IPS-18a (cell line): Measurements from ENCODE around the gene FBXW2.

Experiments
- H3K27ac ChIP-seq: one replicate; pipeline ENCODE4 v1.5.1; 2013; ENCODE audit warnings: low read length
- H3K27me3 ChIP-seq: one replicate; pipeline ENCODE4 v1.6.1; 2013; ENCODE audit warnings: mild to moderate bottlenecking, low read length; ENCODE audit not compliant: control insufficient read depth, insufficient read depth
- H3K36me3 ChIP-seq: one replicate; pipeline ENCODE4 v1.6.1; 2013; ENCODE audit warnings: low read depth, low read length; ENCODE audit not compliant: control insufficient read depth
- H3K4me1 ChIP-seq: one replicate; pipeline ENCODE4 v1.6.1; 2013; ENCODE audit warnings: low read depth, low read length; ENCODE audit not compliant: control insufficient read depth
- H3K4me3 ChIP-seq: one replicate; pipeline ENCODE4 v1.5.1; 2013; ENCODE audit warnings: low read length
- H3K9ac ChIP-seq: one replicate; pipeline ENCODE4 v1.6.1; 2013; ENCODE audit warnings: mild to moderate bottlenecking, low read length, moderate library complexity
- H3K9me3 ChIP-seq: one replicate; pipeline ENCODE4 v1.6.1; 2013; ENCODE audit warnings: low read depth, low read length; ENCODE audit not compliant: control insufficient read depth

Gene FBXW2

GRCh38 chr9:120712539-120713031 lies 80.6 kb downstream of the FBXW2 start:
- Histone ChIP-seq H3K27ac (no peak overlapping the region), H3K4me3 (peak overlapping the region; percentile 74), H3K36me3 (no peaks in the 10 kb centered on the region), H3K27me3 (peaks cover 27% of the 10 kb centered on the region), H3K9ac (no peak overlapping the region), H3K9me3 (no peaks in the 10 kb centered on the region), H3K4me1 (peaks cover 9% of the 10 kb centered on the region)

GRCh38 chr9:120711841-120712538 lies 81.2 kb downstream of the FBXW2 start:
- Histone ChIP-seq H3K27ac (no peak overlapping the region), H3K27me3 (peaks cover 27% of the 10 kb centered on the region), H3K4me3 (no peak overlapping the region), H3K9ac (no peak overlapping the region), H3K4me1 (peaks cover 9% of the 10 kb centered on the region), H3K36me3 (no peaks in the 10 kb centered on the region), H3K9me3 (no peaks in the 10 kb centered on the region)

- H3K27ac ChIP-seq, result no peak overlapping the region
- peaks cover 9% of the 10 kb centered on the region for H3K4me1 ChIP-seq
- no peak overlapping the region for H3K9ac ChIP-seq
These were observed 81.9 kb downstream of the FBXW2 start for GRCh38 chr9:120711354-120711753.

GRCh38 chr9:120710110-120710981 lies 82.9 kb downstream of the FBXW2 start:
- no peaks in the 10 kb centered on the region for H3K9me3 ChIP-seq
- H3K4me1 ChIP-seq, result peaks cover 7% of the 10 kb centered on the region
- H3K4me3 ChIP-seq, result no peak overlapping the region
- no peak overlapping the region for H3K9ac ChIP-seq
- no peaks in the 10 kb centered on the region for H3K36me3 ChIP-seq
- peaks cover 27% of the 10 kb centered on the region for H3K27me3 ChIP-seq
- no peak overlapping the region for H3K27ac ChIP-seq

More at GRCh38 chr9:120711354-120711753, 81.9 kb downstream of the FBXW2 start:
- peaks cover 27% of the 10 kb centered on the region for H3K27me3 ChIP-seq
- no peaks in the 10 kb centered on the region for H3K36me3 ChIP-seq
- H3K9me3 ChIP-seq, result no peaks in the 10 kb centered on the region
- no peak overlapping the region for H3K4me3 ChIP-seq

GRCh38 chr9:120708526-120709224 lies 84.5 kb downstream of the FBXW2 start:
- peaks cover 3% of the 10 kb centered on the region for H3K4me1 ChIP-seq
- H3K36me3 ChIP-seq, result no peaks in the 10 kb centered on the region
- H3K4me3 ChIP-seq, result no peak overlapping the region
- H3K27ac ChIP-seq, result no peak overlapping the region
- H3K9me3 ChIP-seq, result no peaks in the 10 kb centered on the region
- H3K9ac ChIP-seq, result no peak overlapping the region
- H3K27me3 ChIP-seq, result peaks cover 25% of the 10 kb centered on the region

- H3K27me3 ChIP-seq, result peaks cover 10% of the 10 kb centered on the region
- H3K4me3 ChIP-seq, result no peak overlapping the region
- no peak overlapping the region for H3K27ac ChIP-seq
- no peaks in the 10 kb centered on the region for H3K9me3 ChIP-seq
- H3K9ac ChIP-seq, result no peak overlapping the region
- H3K4me1 ChIP-seq, result no peaks in the 10 kb centered on the region
- no peaks in the 10 kb centered on the region for H3K36me3 ChIP-seq
These were observed 86.0 kb downstream of the FBXW2 start for GRCh38 chr9:120707170-120707569.
